H1 (cell line): ENCODE measurements around the gene SMTN. TPM values are rescaled to one million over a fixed set of nuclear protein-coding genes. Genes with fewer than 3 reads are reported as not detected.

Source experiments
- CTCF ChIA-PET: fragments of 300-600 bp; sonication (Branson Sonifier 250); formaldehyde crosslinking; loops from one replicate; lab custom pipeline; 2021; ENCODE audit not compliant: partially characterized antibody; lab: Charles Lee
- POLR2A ChIA-PET: fragments of 300-600 bp; sonication (Branson Sonifier 250); formaldehyde crosslinking; loops from one replicate; lab custom pipeline; 2021; ENCODE audit warnings: inconsistent platforms; ENCODE audit not compliant: partially characterized antibody; lab: Charles Lee
- DNase-seq, 2 experiments: peaks; one replicate each; pipeline versions ENCODE4 v3.0.0 to v3.0.0-alpha.2; 2010 to 2022; ENCODE audit warnings: low spot score in 2 of 2, low read depth in 1 of 2, mixed read lengths in 1 of 2
- FAIRE-seq: peaks from 2 replicates; lab custom pipeline; 2011; peaks lifted over from hg19 to GRCh38; lab: Jason Lieb, UNC
- H2AFZ ChIP-seq: 2 replicates; pipeline ENCODE4 v1.8.1; 2012; ENCODE audit warnings: low read length, inconsistent platforms
- H2AK5ac ChIP-seq: 2 replicates; pipeline ENCODE4 v1.6.1; 2013; ENCODE audit warnings: low read depth, low read length
- H2BK120ac ChIP-seq: replicated peaks from 2 replicates; pipeline ENCODE3; 2013; ENCODE audit warnings: low read depth, low read length, inconsistent platforms
- H2BK12ac ChIP-seq: 2 replicates; pipeline ENCODE4 v1.6.1; 2013; ENCODE audit warnings: low read depth, low read length
- H2BK15ac ChIP-seq: 2 replicates; pipeline ENCODE4 v1.6.1; 2013; ENCODE audit warnings: low read length
- H2BK20ac ChIP-seq: 2 replicates; pipeline ENCODE4 v1.6.1; 2013; ENCODE audit warnings: low read length
- H2BK5ac ChIP-seq: 2 replicates; pipeline ENCODE4 v1.6.1; 2013; ENCODE audit warnings: low read depth, low read length
- H3K14ac ChIP-seq: 2 replicates; pipeline ENCODE4 v1.6.1; 2013; ENCODE audit warnings: inconsistent platforms; ENCODE audit not compliant: insufficient read length
- H3K18ac ChIP-seq: 2 replicates; pipeline ENCODE4 v1.6.1; 2013; ENCODE audit warnings: low read length; ENCODE audit errors: extremely low read depth
- H3K23ac ChIP-seq: 2 replicates; pipeline ENCODE4 v1.6.1; 2013; ENCODE audit warnings: inconsistent platforms; ENCODE audit not compliant: insufficient read length
- H3K23me2 ChIP-seq: 2 replicates; pipeline ENCODE4 v1.6.1; 2013; ENCODE audit warnings: low read depth, low read length
- H3K27ac ChIP-seq: 2 replicates; pipeline ENCODE4 v1.6.1; 2011; ENCODE audit warnings: low read depth, low read length, inconsistent platforms
- H3K27me3 ChIP-seq, 4 experiments: replicated peaks in 1 of 4; 1 replicate in 1 of 4; 2 replicates in 3 of 4; pipeline versions ENCODE4 v1.6.1 to v1.8.1; 2011 to 2013; ENCODE audit warnings: low read length in 3 of 4, mild to moderate bottlenecking in 3 of 4, inconsistent platforms in 2 of 4, mixed read lengths in 2 of 4, moderate library complexity in 1 of 4; ENCODE audit not compliant: control insufficient read depth in 3 of 4, insufficient read depth in 3 of 4; ENCODE audit errors: extremely low read depth in 1 of 4
- H3K36me3 ChIP-seq, 4 experiments: 2 replicates each; pipeline versions ENCODE4 v1.6.1 to v1.8.1; 2011 to 2013; ENCODE audit warnings: mild to moderate bottlenecking in 4 of 4, low read length in 3 of 4, moderate library complexity in 2 of 4, control low read depth in 1 of 4, inconsistent platforms in 1 of 4; ENCODE audit not compliant: insufficient read depth in 4 of 4, control insufficient read depth in 2 of 4
- H3K4ac ChIP-seq: replicated peaks from 2 replicates; pipeline ENCODE3; 2013; ENCODE audit warnings: low read length, low read depth, mixed read lengths, inconsistent platforms; ENCODE audit not compliant: insufficient read length
- H3K4me1 ChIP-seq, 4 experiments: replicated peaks in 1 of 4; 1 replicate in 1 of 4; 2 replicates in 3 of 4; pipeline versions ENCODE4 v1.6.1 to v1.8.1; 2011 to 2013; ENCODE audit warnings: low read length in 3 of 4, inconsistent platforms in 2 of 4, mixed read lengths in 1 of 4; ENCODE audit not compliant: insufficient read depth in 4 of 4, control insufficient read depth in 3 of 4
- H3K4me2 ChIP-seq, 2 experiments: 2 replicates each; pipeline versions ENCODE4 v1.6.1 to v1.8.1; 2011 to 2013; ENCODE audit warnings: low read depth in 2 of 2, low read length in 2 of 2, control low read depth in 1 of 2, inconsistent platforms in 1 of 2, mild to moderate bottlenecking in 1 of 2; ENCODE audit not compliant: insufficient read depth in 1 of 2
- H3K4me3 ChIP-seq, 4 experiments: fragments of 200-600, 300-600 bp in 1 of 4; sonication (generic), shearing (Covaris generic), sonication (Bioruptor Twin) in 1 of 4; 2 replicates each; pipeline versions ENCODE4 v1.5.1 to v1.8.1; 2011 to 2016; ENCODE audit warnings: low read length in 4 of 4, low read depth in 3 of 4, control low read depth in 2 of 4, inconsistent platforms in 2 of 4, mild to moderate bottlenecking in 2 of 4, mixed read lengths in 1 of 4, moderate library complexity in 1 of 4; ENCODE audit not compliant: insufficient read depth in 2 of 4; ENCODE audit errors: extremely low read depth in 1 of 4
- H3K56ac ChIP-seq: replicated peaks from 2 replicates; pipeline ENCODE3; 2013; ENCODE audit warnings: low read depth, mild to moderate bottlenecking, mixed read lengths, low read length, inconsistent platforms; ENCODE audit not compliant: insufficient read length
- H3K79me1 ChIP-seq: 2 replicates; pipeline ENCODE4 v1.6.1; 2013; ENCODE audit warnings: low read depth, low read length, control low read depth
- H3K79me2 ChIP-seq, 2 experiments: 2 replicates each; pipeline versions ENCODE4 v1.6.1 to v1.8.1; 2012 to 2013; ENCODE audit warnings: low read length in 2 of 2, mild to moderate bottlenecking in 2 of 2, inconsistent platforms in 1 of 2; ENCODE audit not compliant: insufficient read depth in 2 of 2, control insufficient read depth in 1 of 2
- H3K9ac ChIP-seq, 4 experiments: replicated peaks in 1 of 4; 1 replicate in 1 of 4; 2 replicates in 3 of 4; pipeline versions ENCODE4 v1.6.1 to v1.8.1; 2011 to 2013; ENCODE audit warnings: low read depth in 3 of 4, low read length in 3 of 4, control low read depth in 2 of 4, mild to moderate bottlenecking in 2 of 4, moderate library complexity in 2 of 4, inconsistent platforms in 1 of 4; ENCODE audit errors: extremely low read depth in 1 of 4
- H3K9me3 ChIP-seq, 2 experiments: 2 replicates each; pipeline versions ENCODE4 v1.6.1 to v1.8.1; 2012 to 2013; ENCODE audit warnings: mild to moderate bottlenecking in 2 of 2, moderate library complexity in 2 of 2, control low read depth in 1 of 2, inconsistent platforms in 1 of 2, low read depth in 1 of 2, low read length in 1 of 2, mixed read lengths in 1 of 2; ENCODE audit not compliant: insufficient read depth in 2 of 2
- H4K20me1 ChIP-seq, 2 experiments: replicated peaks in 1 of 2; 2 replicates each; pipeline versions ENCODE3 to v1.8.1; 2011 to 2013; ENCODE audit warnings: inconsistent platforms in 2 of 2, low read length in 2 of 2, mild to moderate bottlenecking in 1 of 2; ENCODE audit not compliant: insufficient read depth in 2 of 2, control insufficient read depth in 1 of 2
- H4K5ac ChIP-seq: 2 replicates; pipeline ENCODE4 v1.6.1; 2013; ENCODE audit warnings: low read length, low read depth, mixed read lengths, inconsistent platforms; ENCODE audit not compliant: insufficient read length
- H4K8ac ChIP-seq: 2 replicates; pipeline ENCODE4 v1.8.0; 2013; ENCODE audit warnings: mild to moderate bottlenecking, moderate library complexity, low read length, inconsistent platforms; ENCODE audit not compliant: insufficient read depth; ENCODE audit errors: extremely low read depth
- H4K91ac ChIP-seq: replicated peaks from 2 replicates; pipeline ENCODE3; 2013; ENCODE audit warnings: low read length, mixed read lengths, inconsistent platforms; ENCODE audit not compliant: insufficient read length
- EZH2 ChIP-seq: fragments of 200-600 bp; sonication (generic); IDR thresholded peaks from 2 replicates; pipeline ENCODE4 v1.7.1; 2012; ENCODE audit warnings: low read depth, mild to moderate bottlenecking, moderate library complexity, low read length, inconsistent platforms; ENCODE audit not compliant: severe bottlenecking
- JUND ChIP-seq: IDR thresholded peaks from 2 replicates; pipeline ENCODE4 v1.6.1; 2011; ENCODE audit warnings: mild to moderate bottlenecking, improper control_type of control experiment, low read length
- KDM1A ChIP-seq: fragments of 200-600, 300-600 bp; sonication (generic); IDR thresholded peaks from 2 replicates; pipeline ENCODE4 v1.7.1; 2016; ENCODE audit warnings: mild to moderate bottlenecking, low read length, borderline replicate concordance
- MAX ChIP-seq: IDR thresholded peaks from 2 replicates; pipeline ENCODE4 v1.6.1; 2012; ENCODE audit warnings: inconsistent platforms
- NANOG ChIP-seq: IDR thresholded peaks from 2 replicates; pipeline ENCODE4 v1.6.1; 2011; ENCODE audit warnings: low read length, low read depth, mild to moderate bottlenecking, inconsistent platforms; ENCODE audit not compliant: insufficient read depth, poor library complexity, severe bottlenecking
- PHF8 ChIP-seq: fragments of 200-600 bp; sonication (generic); conservative IDR thresholded peaks from 2 replicates; pipeline ENCODE4 v1.7.1; 2012; ENCODE audit warnings: low read depth, mild to moderate bottlenecking, inconsistent platforms, low read length, moderate library complexity
- POLR2AphosphoS5 ChIP-seq: IDR thresholded peaks from 2 replicates; pipeline ENCODE4 v1.6.1; 2011; ENCODE audit warnings: low read depth, low read length
- SIRT6 ChIP-seq: IDR thresholded peaks from one replicate; pipeline ENCODE4 v1.7.1; 2012; ENCODE audit warnings: low read length, inconsistent platforms
- TBP ChIP-seq: IDR thresholded peaks from 2 replicates; pipeline ENCODE4 v1.6.1; 2011; ENCODE audit warnings: low read depth, low read length, improper control_type of control experiment
- WGBS, 2 experiments: shearing (Covaris generic) in 1 of 2; methylation state at CpG; one replicate each; pipeline versions ENCODE4 v1.1.6 to v1.1.7; 2013 to 2015; ENCODE audit warnings: low lambda C conversion rate in 2 of 2, mixed read lengths in 2 of 2, inconsistent platforms in 1 of 2, low coverage in 1 of 2, missing lambda C conversion rate in 1 of 2; ENCODE audit not compliant: insufficient replicate concordance in 2 of 2, insufficient coverage in 1 of 2, insufficient read length in 1 of 2; ENCODE audit errors: extremely low coverage in 1 of 2, missing lambda C conversion rate in 1 of 2; 5-methylcytosine and 5-hydroxymethylcytosine counted together
- polyA plus RNA-seq, 7 experiments: library from polyadenylated mRNA; depleted of rRNA in 3 of 7; stranded (reverse) in 5 of 7; unstranded in 2 of 7; fragments of >200 nt in 5 of 7; fragments of 200-250 nt in 2 of 7; gene quantifications; 1 replicate in 5 of 7; 2 replicates in 1 of 7; 4 replicates in 1 of 7; pipeline versions ENCODE4 v1.2.1 to v1.2.3, GENCODE V29; 2011 to 2013; ENCODE audit warnings: missing spikeins in 2 of 7, mixed read lengths in 2 of 7
- total RNA-seq: library from RNA; stranded (reverse); fragmentation: NEBNext Ultra II Directional; extraction: Animal tissue kit (Norgen Biotek cat#: 25700); gene quantifications from 2 replicates; pipeline ENCODE4 v1.2.1, GENCODE V29; 2021

The SMTN gene
- total and polyA plus RNA-seq, 2 of the 8 experiments (the other 6 are each of a cell fraction or from before 2014, with no cell fraction given) = 12.3 to 20.8 TPM

GRCh38 chr22:31099386-31099785 lies 18.3 kb downstream of the SMTN start:
- H3K23me2 ChIP-seq = peaks cover 4% of the 10 kb centered on the region; the same call in 1 of the 2 replicates
- peaks cover 5 to 19% (median 14%) of the 10 kb centered on the region in 4 experiments for H3K4me1 ChIP-seq
- no peak overlapping the region for H4K91ac ChIP-seq
- no peak overlapping the region for H3K18ac ChIP-seq
- 0 out of 2 replicates have a peak overlapping the region, but pooled peaks have one; percentile 6 for H2BK15ac ChIP-seq
- 87% methylated on average over 6 of the region's 6 CpGs; no CpG with 5 or more reads in 1 of the 2 experiments for WGBS, 2 experiments
- H2BK5ac ChIP-seq = peak overlapping the region; percentile 28; the same call in 1 of the 2 replicates
- H2AFZ ChIP-seq = no peak overlapping the region
- H4K8ac ChIP-seq = no peak overlapping the region
- DNase-seq (no peak), FAIRE-seq (no peak)
- no peaks in the 10 kb centered on the region; a peak in 1 of 7 replicates for H3K27me3 ChIP-seq
- no peaks in the 10 kb centered on the region for H3K79me2 ChIP-seq
- no peak overlapping the region for H2BK20ac ChIP-seq
- no peak overlapping the region for H3K27ac ChIP-seq
- H4K5ac ChIP-seq = no peak overlapping the region
- no peaks in the 10 kb centered on the region for H3K36me3 ChIP-seq
- H3K4me3 ChIP-seq = peak overlapping the region in 1 of 4 experiments; percentile 36; a peak in 2 of 8 replicates
- POLR2A ChIA-PET = interaction anchor here (0.9 to 1.8 kb wide), 5 partner anchors 11 to 130 kb away, joined by 3 to 23 read pairs (median 5); partner anchors contain the start of genes MORC2 and TUG1
- 0 out of 2 replicates have a peak overlapping the region, but pooled peaks have one; percentile 7 for H2BK12ac ChIP-seq
- peak overlapping the region in 1 of 2 experiments; percentile 69; a peak in 3 of 4 replicates for H3K4me2 ChIP-seq
- peak overlapping the region; percentile 54 for H3K4ac ChIP-seq
- H3K14ac ChIP-seq = no peak overlapping the region
- CTCF ChIA-PET = interaction anchor here (1.2 to 16.8 kb wide), 8 partner anchors 8 to 94 kb away, joined by 3 to 207 read pairs (median 5); partner anchors contain the start of genes PLA2G3, SELENOM and SMTN
- no peak overlapping the region for H3K23ac ChIP-seq
- H3K79me1 ChIP-seq = no peaks in the 10 kb centered on the region
- no peaks in the 10 kb centered on the region for H4K20me1 ChIP-seq
- no peaks in the 10 kb centered on the region for H3K9me3 ChIP-seq
- H3K9ac ChIP-seq = no peak overlapping the region
- no peak overlapping the region for H2BK120ac ChIP-seq
- H2AK5ac ChIP-seq = no peak overlapping the region
- H3K56ac ChIP-seq = no peak overlapping the region
- TF ChIP-seq JUND (no peak), MAX (no peak), KDM1A (no peak), PHF8 (no peak), EZH2 (no peak), POLR2AphosphoS5 (no peak), TBP (no peak), SIRT6 (no peak), NANOG (no peak)
